Measurements from ENCODE around the gene DCBLD2. TPM values are rescaled to one million over a fixed set of nuclear protein-coding genes. Genes with fewer than 3 reads are reported as not detected.
A peak's percentile ranks its signal among the peaks of the same experiment; 100 is the strongest.

The DCBLD2 gene
- total RNA-seq, 1 experiment from 2014 or later: 265 TPM

DNA sequence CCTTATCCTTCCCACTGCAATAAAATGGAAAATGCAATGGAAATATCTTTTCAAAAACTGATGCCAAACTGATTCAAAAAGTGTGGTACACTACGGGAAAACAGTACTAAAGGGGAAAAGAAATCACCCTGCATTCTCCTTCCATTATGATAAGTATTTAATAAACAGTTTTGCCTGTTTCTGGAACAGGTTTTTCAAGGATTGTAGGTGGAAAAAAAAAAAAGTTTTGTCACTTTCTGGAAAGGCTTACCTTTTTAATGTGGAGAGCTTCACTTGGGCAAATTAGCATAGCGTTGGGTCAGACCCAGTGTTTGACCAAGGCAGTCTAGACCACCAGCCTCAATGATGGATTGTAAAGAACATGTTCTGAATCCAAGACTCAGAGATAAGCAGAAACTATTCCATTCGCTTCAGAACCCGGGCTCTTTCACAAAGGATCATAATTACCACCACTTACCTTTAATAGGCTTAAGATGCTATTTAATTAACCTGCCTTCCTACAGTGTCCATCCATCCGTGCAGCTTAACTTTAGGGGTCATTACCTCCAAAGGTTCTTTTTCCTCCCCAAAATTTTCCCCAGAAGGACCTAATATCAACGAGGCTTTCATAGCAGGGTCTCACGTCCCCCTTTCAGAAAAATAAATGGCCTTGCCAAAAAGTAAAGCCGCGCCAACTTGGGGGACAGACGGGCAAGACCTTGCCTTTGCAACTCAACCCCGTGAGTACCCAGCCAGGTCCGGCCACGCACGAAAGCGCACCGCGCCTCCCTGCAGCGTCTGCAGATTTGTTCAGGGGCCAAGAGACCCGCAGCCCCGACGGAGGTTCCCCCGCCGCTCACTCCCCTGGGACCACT, 1.0 kb downstream of the DCBLD2 start:
- TF ChIP-seq, protein P1, sequence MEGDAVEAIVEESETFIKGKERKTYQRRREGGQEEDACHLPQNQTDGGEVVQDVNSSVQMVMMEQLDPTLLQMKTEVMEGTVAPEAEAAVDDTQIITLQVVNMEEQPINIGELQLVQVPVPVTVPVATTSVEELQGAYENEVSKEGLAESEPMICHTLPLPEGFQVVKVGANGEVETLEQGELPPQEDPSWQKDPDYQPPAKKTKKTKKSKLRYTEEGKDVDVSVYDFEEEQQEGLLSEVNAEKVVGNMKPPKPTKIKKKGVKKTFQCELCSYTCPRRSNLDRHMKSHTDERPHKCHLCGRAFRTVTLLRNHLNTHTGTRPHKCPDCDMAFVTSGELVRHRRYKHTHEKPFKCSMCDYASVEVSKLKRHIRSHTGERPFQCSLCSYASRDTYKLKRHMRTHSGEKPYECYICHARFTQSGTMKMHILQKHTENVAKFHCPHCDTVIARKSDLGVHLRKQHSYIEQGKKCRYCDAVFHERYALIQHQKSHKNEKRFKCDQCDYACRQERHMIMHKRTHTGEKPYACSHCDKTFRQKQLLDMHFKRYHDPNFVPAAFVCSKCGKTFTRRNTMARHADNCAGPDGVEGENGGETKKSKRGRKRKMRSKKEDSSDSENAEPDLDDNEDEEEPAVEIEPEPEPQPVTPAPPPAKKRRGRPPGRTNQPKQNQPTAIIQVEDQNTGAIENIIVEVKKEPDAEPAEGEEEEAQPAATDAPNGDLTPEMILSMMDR (conservative IDR thresholded peaks at IDR 0.05; ENCODE audit: low read depth, low read length): no peak
- TF ChIP-seq EZH2phosphoT487 (IDR thresholded peaks at IDR 0.05; ENCODE audit: borderline replicate concordance, low read length): no peak
- no peak for TF ChIP-seq EZH2 (IDR thresholded peaks at IDR 0.05; ENCODE audit: low read length, unreplicated experiment)
- ATAC-seq (no peak), DNase-seq (no peak)
- Histone ChIP-seq H3K27ac (ENCODE audit: low read length) (peak overlapping the region; percentile 80), H3F3A (ENCODE audit: low read length, unreplicated experiment) (peaks cover 6% of the 10 kb centered on the region), H3K9me2 (replicated peaks; ENCODE audit: low read length) (no peaks in the 10 kb centered on the region), H3K4me1 (ENCODE audit: insufficient read depth, low read length) (peaks cover 48% of the 10 kb centered on the region), H4K20me1 (ENCODE audit: low read length) (peaks cover 52% of the 10 kb centered on the region), H3K79me2 (ENCODE audit: low read length) (peaks cover 93% of the 10 kb centered on the region), H3K9ac (ENCODE audit: low read length) (peak overlapping the region; percentile 97), H3K9me3 (ENCODE audit: low read length) (no peaks in the 10 kb centered on the region), H2AFZ (ENCODE audit: low read length) (no peak overlapping the region), H3K27me3 (ENCODE audit: low read length) (no peaks in the 10 kb centered on the region), H3K4me2 (ENCODE audit: low read length) (peak overlapping the region; percentile 90), H3K4me3 (ENCODE audit: low read length) (peak overlapping the region; percentile 90), H3K36me3 (ENCODE audit: low read depth, low read length) (peaks cover 49% of the 10 kb centered on the region)
- CTCF ChIA-PET: no interaction called here
- intact Hi-C loops (cut with micrococcal nuclease): loop anchor here (1.0 to 5.0 kb wide), 5 partner anchors 23 to 308 kb away; partner anchors contain the start of gene CPOX
- TSS peak; percentile 42 for BruUV-seq (replicated peaks)
- POLR2A ChIA-PET (ENCODE audit: unreplicated experiment): interaction anchor here (0.7 to 1.7 kb wide), 5 partner anchors 13 to 71 kb away, joined by 4 to 35 read pairs (median 18); no protein-coding TSS in a partner anchor

DNA sequence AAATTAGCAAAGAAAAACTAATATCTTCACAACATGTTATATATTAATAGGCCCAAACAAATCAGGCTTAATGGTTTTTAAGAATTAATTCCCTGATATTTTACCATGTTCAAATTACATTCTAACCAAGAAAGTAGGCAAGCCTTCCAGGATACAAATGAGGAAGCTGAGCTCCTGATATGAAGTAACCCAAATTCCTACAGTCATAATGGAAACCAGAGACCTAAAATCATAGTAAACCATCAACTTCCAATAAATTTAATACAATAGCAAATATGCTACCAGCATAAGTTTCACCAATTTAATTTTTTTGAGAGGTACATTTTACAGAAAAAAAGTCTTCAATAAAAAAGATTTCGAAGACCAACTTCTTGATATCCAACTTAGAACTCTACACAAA, 3.8 kb downstream of the DCBLD2 start:
- Histone ChIP-seq H3K4me3 (ENCODE audit: low read length) (peak overlapping the region; percentile 90), H3K79me2 (ENCODE audit: low read length) (peaks cover 97% of the 10 kb centered on the region), H3K27ac (ENCODE audit: low read length) (peak overlapping the region; percentile 80)

More for the DNA sequence above, 3.8 kb downstream of the DCBLD2 start:
- peak overlapping the region; percentile 97 for H3K9ac ChIP-seq (ENCODE audit: low read length)
- H3K27me3 ChIP-seq (ENCODE audit: low read length): no peaks in the 10 kb centered on the region
- BruUV-seq (replicated peaks): no TSS peak
- peaks cover 80% of the 10 kb centered on the region for H4K20me1 ChIP-seq (ENCODE audit: low read length)
- ChIA-PET POLR2A (ENCODE audit: unreplicated experiment) (no interaction called here), CTCF (no interaction called here)
- peaks cover 75% of the 10 kb centered on the region for H3K36me3 ChIP-seq (ENCODE audit: low read depth, low read length)
- intact Hi-C loops (cut with micrococcal nuclease): loop anchor here (5.0 kb wide), 1 partner anchor 45 kb away; no protein-coding TSS in a partner anchor
- peak overlapping the region; percentile 90 for H3K4me2 ChIP-seq (ENCODE audit: low read length)
- no peaks in the 10 kb centered on the region for H3K9me3 ChIP-seq (ENCODE audit: low read length)
- no peaks in the 10 kb centered on the region for H3F3A ChIP-seq (ENCODE audit: low read length, unreplicated experiment)
- ATAC-seq (no peak), DNase-seq (no peak)
- TF ChIP-seq EZH2phosphoT487 (IDR thresholded peaks at IDR 0.05; ENCODE audit: borderline replicate concordance, low read length): no peak
- no peak for TF ChIP-seq EZH2 (IDR thresholded peaks at IDR 0.05; ENCODE audit: low read length, unreplicated experiment)
- TF ChIP-seq, protein P1 (conservative IDR thresholded peaks at IDR 0.05; ENCODE audit: low read depth, low read length): no peak
- H3K4me1 ChIP-seq (ENCODE audit: insufficient read depth, low read length): peaks cover 55% of the 10 kb centered on the region
- no peaks in the 10 kb centered on the region for H3K9me2 ChIP-seq (replicated peaks; ENCODE audit: low read length)
- no peak overlapping the region for H2AFZ ChIP-seq (ENCODE audit: low read length)
